H54 (cell line): Measurements from ENCODE around the gene DRC3.
"Not testable (repeated sequence)": the region's sequence is repeated elsewhere in the genome, so short reads cannot be mapped to it uniquely, and the experiment has no call there.

Source experiments
- DNase-seq: peaks from one replicate; pipeline ENCODE4 v3.0.0; 2011; ENCODE audit warnings: low spot score, mixed read lengths; ENCODE audit not compliant: insufficient read length
- FAIRE-seq: peaks from 3 replicates; lab custom pipeline; 2011; peaks lifted over from hg19 to GRCh38; lab: Jason Lieb, UNC
- POLR2A ChIP-seq: IDR thresholded peaks from 2 replicates; pipeline ENCODE4 v1.6.1; 2011; ENCODE audit warnings: low read depth, mild to moderate bottlenecking, low read length

Gene DRC3

GRCh38 chr17:17985153-17985552 lies 12.5 kb downstream of the DRC3 start:
- TF ChIP-seq POLR2A = no peak
- DNase-seq (no peak), FAIRE-seq (no peak)

- DNase-seq (no peak), FAIRE-seq (no peak)
These were observed 12.9 kb downstream of the DRC3 start for GRCh38 chr17:17985555-17985954.

GRCh38 chr17:17987187-17987896 lies 14.7 kb downstream of the DRC3 start:
- no peak for FAIRE-seq
- no peak for TF ChIP-seq POLR2A

More at GRCh38 chr17:17985555-17985954, 12.9 kb downstream of the DRC3 start:
- TF ChIP-seq POLR2A = no peak

GRCh38 chr17:17987901-17988300 lies 15.2 kb downstream of the DRC3 start:
- DNase-seq (no peak), FAIRE-seq (no peak)
- no peak for TF ChIP-seq POLR2A

More at GRCh38 chr17:17987187-17987896, 14.7 kb downstream of the DRC3 start:
- no peak for DNase-seq

GRCh38 chr17:17988427-17988945 lies 15.8 kb downstream of the DRC3 start:
- no peak for FAIRE-seq
- no peak for DNase-seq
- TF ChIP-seq POLR2A = no peak

- DNase-seq (no peak), FAIRE-seq (no peak)
- no peak for TF ChIP-seq POLR2A
These were observed 16.4 kb downstream of the DRC3 start for GRCh38 chr17:17989081-17989480.

- TF ChIP-seq POLR2A = no peak
- DNase-seq (no peak), FAIRE-seq (no peak)
These were observed 17.0 kb downstream of the DRC3 start for GRCh38 chr17:17989618-17990017.

- no peak for DNase-seq
- TF ChIP-seq POLR2A = no peak
- FAIRE-seq = no peak
These were observed 17.6 kb downstream of the DRC3 start for GRCh38 chr17:17990282-17990681.

GRCh38 chr17:17993366-17993765 lies 20.7 kb downstream of the DRC3 start:
- no peak for DNase-seq
- TF ChIP-seq POLR2A = no peak
- FAIRE-seq = no peak

GRCh38 chr17:17993852-17994251 lies 21.2 kb downstream of the DRC3 start:
- FAIRE-seq = no peak
- no peak for TF ChIP-seq POLR2A
- DNase-seq = no peak

- FAIRE-seq (no peak), DNase-seq (no peak)
These were observed 21.8 kb downstream of the DRC3 start for GRCh38 chr17:17994271-17995069.

GRCh38 chr17:17995887-17996286 lies 23.2 kb downstream of the DRC3 start:
- FAIRE-seq, DNase-seq: not testable (repeated sequence)

More at GRCh38 chr17:17994271-17995069, 21.8 kb downstream of the DRC3 start:
- TF ChIP-seq POLR2A = no peak

- no peak for FAIRE-seq
- TF ChIP-seq POLR2A = no peak
- no peak for DNase-seq
These were observed 26.3 kb downstream of the DRC3 start for GRCh38 chr17:17998934-17999333.

GRCh38 chr17:17999364-18000029 lies 26.8 kb downstream of the DRC3 start:
- no peak for TF ChIP-seq POLR2A
- FAIRE-seq (no peak), DNase-seq (no peak)
